ENCODE measurements around the gene PRKCA.
A peak's percentile ranks its signal among the peaks of the same experiment; 100 is the strongest.

PRKCA gene

GRCh38 chr17:66715076-66715675 lies 412.8 kb downstream of the PRKCA start (continued):
- TF ChIP-seq CREB5 (CRISPR knock-in tag; IDR thresholded peaks at IDR 0.05; ENCODE audit: low read depth): no peak
- TF ChIP-seq BACH2 (CRISPR knock-in tag; IDR thresholded peaks at IDR 0.05; ENCODE audit: borderline replicate concordance): no peak
- no peak for TF ChIP-seq PPARA (CRISPR knock-in tag; IDR thresholded peaks at IDR 0.05; ENCODE audit: borderline replicate concordance)
- TF ChIP-seq CSRNP3 (CRISPR knock-in tag; IDR thresholded peaks at IDR 0.05): no peak
- TF ChIP-seq GLIS3 (CRISPR knock-in tag; IDR thresholded peaks at IDR 0.05): no peak

GRCh38 chr17:66715745-66716156 lies 413.3 kb downstream of the PRKCA start:
- TF ChIP-seq ZC3H10 (CRISPR knock-in tag; IDR thresholded peaks at IDR 0.05): no peak
- TF ChIP-seq ESRRG (CRISPR knock-in tag; IDR thresholded peaks at IDR 0.05): no peak
- TF ChIP-seq SNAI2 (CRISPR knock-in tag; IDR thresholded peaks at IDR 0.05): no peak
- TF ChIP-seq PATZ1 (CRISPR knock-in tag; IDR thresholded peaks at IDR 0.05; ENCODE audit: borderline replicate concordance): no peak
- no peak for TF ChIP-seq ZNF8 (CRISPR knock-in tag; IDR thresholded peaks at IDR 0.05)
- TF ChIP-seq GLIS3 (CRISPR knock-in tag; IDR thresholded peaks at IDR 0.05): no peak
- TF ChIP-seq CSDC2 (CRISPR knock-in tag; IDR thresholded peaks at IDR 0.05): no peak
- TF ChIP-seq CSRNP3 (CRISPR knock-in tag; IDR thresholded peaks at IDR 0.05): no peak
- TF ChIP-seq OSR1 (CRISPR knock-in tag; IDR thresholded peaks at IDR 0.05): no peak
- TF ChIP-seq BACH2 (CRISPR knock-in tag; IDR thresholded peaks at IDR 0.05; ENCODE audit: borderline replicate concordance): no peak
- TF ChIP-seq ZNF565 (CRISPR knock-in tag; conservative IDR thresholded peaks at IDR 0.05; ENCODE audit: low read depth): no peak
- TF ChIP-seq ZFP3 (CRISPR knock-in tag; IDR thresholded peaks at IDR 0.05): no peak
- TF ChIP-seq, protein P1, sequence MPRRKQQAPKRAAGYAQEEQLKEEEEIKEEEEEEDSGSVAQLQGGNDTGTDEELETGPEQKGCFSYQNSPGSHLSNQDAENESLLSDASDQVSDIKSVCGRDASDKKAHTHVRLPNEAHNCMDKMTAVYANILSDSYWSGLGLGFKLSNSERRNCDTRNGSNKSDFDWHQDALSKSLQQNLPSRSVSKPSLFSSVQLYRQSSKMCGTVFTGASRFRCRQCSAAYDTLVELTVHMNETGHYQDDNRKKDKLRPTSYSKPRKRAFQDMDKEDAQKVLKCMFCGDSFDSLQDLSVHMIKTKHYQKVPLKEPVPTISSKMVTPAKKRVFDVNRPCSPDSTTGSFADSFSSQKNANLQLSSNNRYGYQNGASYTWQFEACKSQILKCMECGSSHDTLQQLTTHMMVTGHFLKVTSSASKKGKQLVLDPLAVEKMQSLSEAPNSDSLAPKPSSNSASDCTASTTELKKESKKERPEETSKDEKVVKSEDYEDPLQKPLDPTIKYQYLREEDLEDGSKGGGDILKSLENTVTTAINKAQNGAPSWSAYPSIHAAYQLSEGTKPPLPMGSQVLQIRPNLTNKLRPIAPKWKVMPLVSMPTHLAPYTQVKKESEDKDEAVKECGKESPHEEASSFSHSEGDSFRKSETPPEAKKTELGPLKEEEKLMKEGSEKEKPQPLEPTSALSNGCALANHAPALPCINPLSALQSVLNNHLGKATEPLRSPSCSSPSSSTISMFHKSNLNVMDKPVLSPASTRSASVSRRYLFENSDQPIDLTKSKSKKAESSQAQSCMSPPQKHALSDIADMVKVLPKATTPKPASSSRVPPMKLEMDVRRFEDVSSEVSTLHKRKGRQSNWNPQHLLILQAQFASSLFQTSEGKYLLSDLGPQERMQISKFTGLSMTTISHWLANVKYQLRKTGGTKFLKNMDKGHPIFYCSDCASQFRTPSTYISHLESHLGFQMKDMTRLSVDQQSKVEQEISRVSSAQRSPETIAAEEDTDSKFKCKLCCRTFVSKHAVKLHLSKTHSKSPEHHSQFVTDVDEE (CRISPR knock-in tag; IDR thresholded peaks at IDR 0.05): no peak
- TF ChIP-seq TOX (CRISPR knock-in tag; IDR thresholded peaks at IDR 0.05; ENCODE audit: borderline replicate concordance): no peak
- TF ChIP-seq ZNF70 (CRISPR knock-in tag; IDR thresholded peaks at IDR 0.05): no peak
- no peak for TF ChIP-seq ARNTL (CRISPR knock-in tag; IDR thresholded peaks at IDR 0.05; ENCODE audit: borderline replicate concordance, low read depth)
- no peak for TF ChIP-seq ISL1 (CRISPR knock-in tag; IDR thresholded peaks at IDR 0.05)
- TF ChIP-seq CREB5 (CRISPR knock-in tag; IDR thresholded peaks at IDR 0.05; ENCODE audit: low read depth): no peak
- peak; percentile 72 for ATAC-seq
